Measurements from ENCODE around the gene HTATSF1.

Gene HTATSF1

GRCh38 chrX:136496764-136497555 lies 432 bp upstream of the HTATSF1 start:
- DNase-seq (ENCODE audit: low spot score), result peak; percentile 73

- DNase-seq (ENCODE audit: low spot score), result no peak
Measured at GRCh38 chrX:136519069-136519468, 21.7 kb downstream of the HTATSF1 start.

- DNase-seq (ENCODE audit: low spot score), result no peak
Measured at GRCh38 chrX:136523770-136524169, 26.4 kb downstream of the HTATSF1 start.

- DNase-seq (ENCODE audit: low spot score), result no peak
Measured at GRCh38 chrX:136525738-136526606, 28.6 kb downstream of the HTATSF1 start.

GRCh38 chrX:136528645-136529315 lies 31.4 kb downstream of the HTATSF1 start:
- DNase-seq (ENCODE audit: low spot score), result peak; percentile 43

- DNase-seq (ENCODE audit: low spot score), result peak; percentile 12
Measured at GRCh38 chrX:136529795-136530194, 32.4 kb downstream of the HTATSF1 start.

GRCh38 chrX:136531951-136532350 lies 34.6 kb downstream of the HTATSF1 start, which contains the start of gene VGLL1:
Gene VGLL1 (plus strand): TSS chrX:136532215. CDS start chrX:136536021, 3,806 bp downstream.
- DNase-seq (ENCODE audit: low spot score), result no peak

GRCh38 chrX:136534131-136534530 lies 36.7 kb downstream of the HTATSF1 start:
- DNase-seq (ENCODE audit: low spot score), result no peak

GRCh38 chrX:136538811-136539210 lies 41.4 kb downstream of the HTATSF1 start:
- DNase-seq (ENCODE audit: low spot score), result no peak

GRCh38 chrX:136540226-136540625 lies 42.8 kb downstream of the HTATSF1 start:
- DNase-seq (ENCODE audit: low spot score), result no peak

GRCh38 chrX:136541294-136541693 lies 43.9 kb downstream of the HTATSF1 start:
- no peak for DNase-seq (ENCODE audit: low spot score)

GRCh38 chrX:136542281-136542680 lies 44.9 kb downstream of the HTATSF1 start:
- no peak for DNase-seq (ENCODE audit: low spot score)

GRCh38 chrX:136546371-136546781 lies 49.0 kb downstream of the HTATSF1 start:
- DNase-seq (ENCODE audit: low spot score), result no peak

GRCh38 chrX:136549226-136549625 lies 51.8 kb downstream of the HTATSF1 start:
- DNase-seq (ENCODE audit: low spot score), result no peak

- DNase-seq (ENCODE audit: low spot score), result no peak
Measured at GRCh38 chrX:136551410-136551809, 54.0 kb downstream of the HTATSF1 start.

GRCh38 chrX:136555694-136556093 lies 58.3 kb downstream of the HTATSF1 start:
- DNase-seq (ENCODE audit: low spot score), result no peak
